Panc1 (cell line): Measurements from ENCODE around the gene EPS8L2. TPM values are rescaled to one million over a fixed set of nuclear protein-coding genes. Genes with fewer than 3 reads are reported as not detected.

Experiments used
- ATAC-seq: fragments of 200-7000 bp; cut with Tn5 transposase; 2 replicates; pipeline ENCODE4 v1.9.1; 2020; ENCODE audit warnings: mild to moderate bottlenecking, moderate library complexity
- BruUV-seq: library from RNA; stranded (reverse); fragments of 400-500 nt; replicated peaks from 2 replicates; lab custom pipeline; 2021; lab: Mats Ljungman, UMichigan
- CTCF ChIA-PET: fragments of 300-600 bp; sonication (Branson Sonifier 250); formaldehyde crosslinking; loops from one replicate; lab custom pipeline; 2022; ENCODE audit warnings: antibody characterized with exemption; lab: Charles Lee
- POLR2A ChIA-PET: fragments of 300-600 bp; sonication (Branson Sonifier 250); formaldehyde crosslinking; loops from one replicate; lab custom pipeline; 2022; ENCODE audit warnings: antibody characterized with exemption; lab: Charles Lee
- DNase-seq: peaks from one replicate; pipeline ENCODE4 v3.0.0-alpha.2; 2010; ENCODE audit warnings: low read depth, low spot score
- H3K27ac ChIP-seq: 2 replicates; pipeline ENCODE4 v1.5.1; 2011; ENCODE audit warnings: mild to moderate bottlenecking, low read length, inconsistent platforms
- H3K27me3 ChIP-seq: fragments of 200-500 bp; sonication (Bioruptor generic); 2 replicates; pipeline ENCODE4 v1.6.0; 2014; ENCODE audit warnings: low read length, inconsistent platforms; ENCODE audit not compliant: control insufficient read depth, insufficient read depth
- H3K36me3 ChIP-seq: fragments of 200-500 bp; sonication (Bioruptor generic); 2 replicates; pipeline ENCODE4 v1.5.1; 2014; ENCODE audit warnings: inconsistent platforms, mild to moderate bottlenecking, low read length, moderate library complexity; ENCODE audit not compliant: control insufficient read depth, insufficient read depth
- H3K4me1 ChIP-seq: 2 replicates; pipeline ENCODE4 v1.5.1; 2011; ENCODE audit warnings: inconsistent platforms, mild to moderate bottlenecking, low read length, moderate library complexity; ENCODE audit not compliant: control insufficient read depth, insufficient read depth
- H3K4me3 ChIP-seq, 2 experiments: 2 replicates each; pipeline ENCODE4 v1.5.1; 2011 to 2012; ENCODE audit warnings: low read depth in 2 of 2, low read length in 2 of 2, mild to moderate bottlenecking in 2 of 2, inconsistent platforms in 1 of 2, moderate library complexity in 1 of 2
- H3K9me3 ChIP-seq: fragments of 200-500 bp; sonication (Bioruptor generic); 2 replicates; pipeline ENCODE4 v1.5.1; 2014; ENCODE audit warnings: low read depth, mild to moderate bottlenecking, inconsistent platforms, low read length, moderate library complexity; ENCODE audit not compliant: control insufficient read depth, insufficient read depth
- CTCF ChIP-seq: fragments of 450-650 bp; IDR thresholded peaks from 2 replicates; pipeline ENCODE4 v1.5.1; 2017; ENCODE audit warnings: mild to moderate bottlenecking
- POLR2AphosphoS5 ChIP-seq: IDR thresholded peaks from 2 replicates; pipeline ENCODE4 v1.6.1; 2012; ENCODE audit warnings: mild to moderate bottlenecking, low read depth, low read length, moderate library complexity
- SIN3A ChIP-seq: IDR thresholded peaks from 2 replicates; pipeline ENCODE4 v1.6.1; 2012; ENCODE audit warnings: low read depth, mild to moderate bottlenecking, low read length, moderate library complexity, borderline replicate concordance; ENCODE audit not compliant: insufficient read depth
- TCF7L2 ChIP-seq: IDR thresholded peaks from 2 replicates; pipeline ENCODE4 v1.6.1; 2011; ENCODE audit warnings: mild to moderate bottlenecking, low read depth, low read length, inconsistent platforms
- in situ Hi-C: cut with HindIII; loops from 2 replicates; pipeline ENCODE4 v1.10.0; 2016; ENCODE audit warnings: low sequenced_read_pairs, low pct_unique_long_range_greater_than_20kb
- intact Hi-C: fragments of 100-400 bp; cut with micrococcal nuclease; formaldehyde crosslinking; loops from one replicate; pipeline ENCODE4 v1.10.0; 2022; ENCODE audit not compliant: unreplicated experiment
- total RNA-seq: library from RNA; stranded (reverse); gene quantifications from one replicate; pipeline ENCODE4 v1.2.1, GENCODE V29; 2021; ENCODE audit not compliant: unreplicated experiment
- TF ChIP-seq, protein P1 (sequence below), 2 experiments: IDR thresholded peaks; 2 replicates each; pipeline ENCODE4 v1.6.1; 2011 to 2012; ENCODE audit warnings: low read depth in 2 of 2, control low read depth in 1 of 2, low read length in 1 of 2, mild to moderate bottlenecking in 1 of 2, moderate library complexity in 1 of 2; ENCODE audit not compliant: insufficient read depth in 1 of 2

EPS8L2 gene
- total RNA-seq, 1 experiment from 2014 or later: 256 TPM

- intact Hi-C loops (no loop called here), in situ Hi-C loops (no loop called here)
- peaks cover 29% of the 10 kb centered on the region for H3K4me1 ChIP-seq
- ATAC-seq (no peak), DNase-seq (no peak)
- no TSS peak for BruUV-seq
- TF ChIP-seq TCF7L2 (no peak), POLR2AphosphoS5 (peak; percentile 9; the same call in 1 of the 2 replicates), SIN3A (no peak), CTCF (no peak)
- TF ChIP-seq, protein P1, sequence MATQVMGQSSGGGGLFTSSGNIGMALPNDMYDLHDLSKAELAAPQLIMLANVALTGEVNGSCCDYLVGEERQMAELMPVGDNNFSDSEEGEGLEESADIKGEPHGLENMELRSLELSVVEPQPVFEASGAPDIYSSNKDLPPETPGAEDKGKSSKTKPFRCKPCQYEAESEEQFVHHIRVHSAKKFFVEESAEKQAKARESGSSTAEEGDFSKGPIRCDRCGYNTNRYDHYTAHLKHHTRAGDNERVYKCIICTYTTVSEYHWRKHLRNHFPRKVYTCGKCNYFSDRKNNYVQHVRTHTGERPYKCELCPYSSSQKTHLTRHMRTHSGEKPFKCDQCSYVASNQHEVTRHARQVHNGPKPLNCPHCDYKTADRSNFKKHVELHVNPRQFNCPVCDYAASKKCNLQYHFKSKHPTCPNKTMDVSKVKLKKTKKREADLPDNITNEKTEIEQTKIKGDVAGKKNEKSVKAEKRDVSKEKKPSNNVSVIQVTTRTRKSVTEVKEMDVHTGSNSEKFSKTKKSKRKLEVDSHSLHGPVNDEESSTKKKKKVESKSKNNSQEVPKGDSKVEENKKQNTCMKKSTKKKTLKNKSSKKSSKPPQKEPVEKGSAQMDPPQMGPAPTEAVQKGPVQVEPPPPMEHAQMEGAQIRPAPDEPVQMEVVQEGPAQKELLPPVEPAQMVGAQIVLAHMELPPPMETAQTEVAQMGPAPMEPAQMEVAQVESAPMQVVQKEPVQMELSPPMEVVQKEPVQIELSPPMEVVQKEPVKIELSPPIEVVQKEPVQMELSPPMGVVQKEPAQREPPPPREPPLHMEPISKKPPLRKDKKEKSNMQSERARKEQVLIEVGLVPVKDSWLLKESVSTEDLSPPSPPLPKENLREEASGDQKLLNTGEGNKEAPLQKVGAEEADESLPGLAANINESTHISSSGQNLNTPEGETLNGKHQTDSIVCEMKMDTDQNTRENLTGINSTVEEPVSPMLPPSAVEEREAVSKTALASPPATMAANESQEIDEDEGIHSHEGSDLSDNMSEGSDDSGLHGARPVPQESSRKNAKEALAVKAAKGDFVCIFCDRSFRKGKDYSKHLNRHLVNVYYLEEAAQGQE (IDR thresholded peaks at IDR 0.05; ENCODE audit: insufficient read depth in 1 of 2, low read depth in 2 of 2, low read length in 1 of 2): no peak
- H3K9me3 ChIP-seq: no peaks in the 10 kb centered on the region
- H3K27ac ChIP-seq: peak overlapping the region; percentile 2; the same call in 1 of the 2 replicates
- POLR2A ChIA-PET: no interaction called here
- H3K4me3 ChIP-seq: no peak overlapping the region
- CTCF ChIA-PET: no interaction called here
- peaks cover 4% of the 10 kb centered on the region; the same call in 1 of the 2 replicates for H3K36me3 ChIP-seq
- H3K27me3 ChIP-seq: no peaks in the 10 kb centered on the region
These were observed 66.7 kb downstream of the EPS8L2 start for GRCh38 chr11:772429-773390.

DNA sequence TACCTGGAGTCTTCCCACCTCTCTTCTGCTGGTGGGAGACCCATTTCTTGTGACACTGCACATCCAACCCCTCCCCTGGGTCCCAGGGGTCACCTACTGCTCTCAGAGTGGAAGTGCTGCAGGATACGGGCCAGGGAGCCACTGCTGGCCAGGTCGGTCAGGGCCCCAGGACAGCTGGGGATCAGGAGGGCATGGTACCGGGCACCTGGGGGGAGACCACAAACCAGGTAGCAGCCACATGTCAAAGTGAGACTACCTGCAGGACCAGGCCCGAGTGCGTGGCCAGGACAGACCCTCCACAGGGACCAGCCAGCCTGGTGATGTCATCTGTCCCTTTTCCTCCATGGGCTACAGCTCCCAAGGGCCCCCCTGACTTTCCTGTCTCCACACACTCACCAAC, 67.4 kb downstream of the EPS8L2 start:
- DNase-seq: no peak
- H3K27ac ChIP-seq: no peak overlapping the region; the same call in 1 of the 2 replicates
- H3K4me1 ChIP-seq: peaks cover 33% of the 10 kb centered on the region
- intact Hi-C loops: no loop called here
- H3K9me3 ChIP-seq: no peaks in the 10 kb centered on the region
- TF ChIP-seq CTCF (no peak), SIN3A (no peak), TCF7L2 (no peak)
- in situ Hi-C loops: no loop called here
- CTCF ChIA-PET: no interaction called here
- peaks cover 4% of the 10 kb centered on the region; the same call in 1 of the 2 replicates for H3K36me3 ChIP-seq
- BruUV-seq: no TSS peak
- H3K4me3 ChIP-seq: no peak overlapping the region
- no peak for ATAC-seq
- H3K27me3 ChIP-seq: no peaks in the 10 kb centered on the region
- POLR2A ChIA-PET: no interaction called here
